ENCODE results near the gene NFIA.

NFIA gene

GRCh38 chr1:61101536-61101935, 19.2 kb downstream of the NFIA start:
- H3K27me3 ChIP-seq (ENCODE audit: insufficient read depth, low read depth) = no peaks in the 10 kb centered on the region
- H2AFZ ChIP-seq (ENCODE audit: low read depth) = no peak overlapping the region
- no peaks in the 10 kb centered on the region for H3K36me3 ChIP-seq (ENCODE audit: insufficient read depth)
- no peak overlapping the region for H3K4me3 ChIP-seq (IDR thresholded peaks at IDR 0.05; ENCODE audit: insufficient read depth, low read depth, low read length)
- H3K27ac ChIP-seq = no peak overlapping the region
- no peaks in the 10 kb centered on the region for H3K79me2 ChIP-seq (ENCODE audit: insufficient read depth, low read depth)
- no peak for TF ChIP-seq CTCF (conservative IDR thresholded peaks at IDR 0.05; ENCODE audit: low read depth, low read length)
- H4K20me1 ChIP-seq (ENCODE audit: insufficient read depth) = no peaks in the 10 kb centered on the region
- no peak overlapping the region for H3K9ac ChIP-seq
- no peaks in the 10 kb centered on the region for H3K4me1 ChIP-seq (ENCODE audit: low read depth, poor library complexity, severe bottlenecking)
- no peak overlapping the region for H3K4me2 ChIP-seq

- Histone ChIP-seq H3K4me3 (IDR thresholded peaks at IDR 0.05; ENCODE audit: insufficient read depth, low read depth, low read length) (no peak overlapping the region), H3K36me3 (ENCODE audit: insufficient read depth) (no peaks in the 10 kb centered on the region), H4K20me1 (ENCODE audit: insufficient read depth) (no peaks in the 10 kb centered on the region), H3K9ac (no peak overlapping the region), H3K27ac (no peak overlapping the region), H2AFZ (ENCODE audit: low read depth) (no peak overlapping the region), H3K79me2 (ENCODE audit: insufficient read depth, low read depth) (no peaks in the 10 kb centered on the region), H3K27me3 (ENCODE audit: insufficient read depth, low read depth) (no peaks in the 10 kb centered on the region), H3K4me2 (no peak overlapping the region), H3K4me1 (ENCODE audit: low read depth, poor library complexity, severe bottlenecking) (no peaks in the 10 kb centered on the region)
- no peak for TF ChIP-seq CTCF (conservative IDR thresholded peaks at IDR 0.05; ENCODE audit: low read depth, low read length)
Measured at GRCh38 chr1:61102041-61102440, 19.7 kb downstream of the NFIA start.

- no peaks in the 10 kb centered on the region for H4K20me1 ChIP-seq (ENCODE audit: insufficient read depth)
- no peak overlapping the region for H3K9ac ChIP-seq
- no peaks in the 10 kb centered on the region for H3K36me3 ChIP-seq (ENCODE audit: insufficient read depth)
- no peak overlapping the region for H3K4me3 ChIP-seq (IDR thresholded peaks at IDR 0.05; ENCODE audit: insufficient read depth, low read depth, low read length)
- no peak overlapping the region for H3K27ac ChIP-seq
- H2AFZ ChIP-seq (ENCODE audit: low read depth) = no peak overlapping the region
- H3K79me2 ChIP-seq (ENCODE audit: insufficient read depth, low read depth) = no peaks in the 10 kb centered on the region
- H3K4me1 ChIP-seq (ENCODE audit: low read depth, poor library complexity, severe bottlenecking) = no peaks in the 10 kb centered on the region
- no peaks in the 10 kb centered on the region for H3K27me3 ChIP-seq (ENCODE audit: insufficient read depth, low read depth)
- H3K4me2 ChIP-seq = no peak overlapping the region
- TF ChIP-seq CTCF (conservative IDR thresholded peaks at IDR 0.05; ENCODE audit: low read depth, low read length) = no peak
Measured at GRCh38 chr1:61102621-61103020, 20.3 kb downstream of the NFIA start.

- H3K4me1 ChIP-seq (ENCODE audit: low read depth, poor library complexity, severe bottlenecking) = no peaks in the 10 kb centered on the region
- no peaks in the 10 kb centered on the region for H3K79me2 ChIP-seq (ENCODE audit: insufficient read depth, low read depth)
- no peak overlapping the region for H2AFZ ChIP-seq (ENCODE audit: low read depth)
- H3K4me3 ChIP-seq (IDR thresholded peaks at IDR 0.05; ENCODE audit: insufficient read depth, low read depth, low read length) = no peak overlapping the region
- no peak overlapping the region for H3K4me2 ChIP-seq
- H3K27ac ChIP-seq = no peak overlapping the region
- H4K20me1 ChIP-seq (ENCODE audit: insufficient read depth) = no peaks in the 10 kb centered on the region
- no peak overlapping the region for H3K9ac ChIP-seq
- no peaks in the 10 kb centered on the region for H3K36me3 ChIP-seq (ENCODE audit: insufficient read depth)
- TF ChIP-seq CTCF (conservative IDR thresholded peaks at IDR 0.05; ENCODE audit: low read depth, low read length) = no peak
- no peaks in the 10 kb centered on the region for H3K27me3 ChIP-seq (ENCODE audit: insufficient read depth, low read depth)
Measured at GRCh38 chr1:61104220-61104671, 21.9 kb downstream of the NFIA start.
